Measurements from ENCODE around the gene KCNA5.

The KCNA5 gene

GRCh38 chr12:5043589-5044419 lies at the start of gene KCNA5:
KCNA5 (plus strand) TSS chr12:5043879; CDS start chr12:5044148, 269 bp downstream.
- no peak within 1 kb of the TSS for H3K4me3 ChIP-seq (ENCODE audit: low read depth, low read length)
- no peak for DNase-seq (ENCODE audit: low read depth)
- TF ChIP-seq CTCF (conservative IDR thresholded peaks at IDR 0.05; ENCODE audit: low read depth, low read length): no peak

DNA sequence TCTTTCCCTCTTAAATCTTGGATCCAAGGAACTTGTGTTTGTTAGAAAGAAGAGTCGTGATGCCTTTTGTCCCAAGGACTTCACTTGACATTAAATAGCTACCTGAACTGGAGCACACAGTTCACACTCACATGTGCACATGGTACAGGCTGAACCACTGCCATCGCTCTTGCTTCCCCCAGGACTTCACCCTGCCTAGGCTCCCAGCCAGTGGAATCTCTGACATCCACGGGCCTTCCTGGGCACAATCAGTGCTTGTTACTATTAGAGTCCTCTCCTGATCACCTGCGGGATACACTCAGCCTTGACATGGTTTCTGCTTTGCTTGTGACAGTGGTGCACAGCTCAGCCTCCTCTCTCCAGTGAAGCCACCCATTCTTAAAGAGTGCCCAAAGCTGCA lies 49.1 kb upstream of the KCNA5 start:
- DNase-seq (ENCODE audit: low read depth): no peak
- H3K4me3 ChIP-seq (ENCODE audit: low read depth, low read length): no peak overlapping the region
- no peak for TF ChIP-seq CTCF (conservative IDR thresholded peaks at IDR 0.05; ENCODE audit: low read depth, low read length)

GRCh38 chr12:4996714-4997113 lies 47.0 kb upstream of the KCNA5 start:
- no peak for DNase-seq (ENCODE audit: low read depth)
- TF ChIP-seq CTCF (conservative IDR thresholded peaks at IDR 0.05; ENCODE audit: low read depth, low read length): no peak
- H3K4me3 ChIP-seq (ENCODE audit: low read depth, low read length): no peak overlapping the region

- TF ChIP-seq CTCF (conservative IDR thresholded peaks at IDR 0.05; ENCODE audit: low read depth, low read length): no peak
- no peak overlapping the region for H3K4me3 ChIP-seq (ENCODE audit: low read depth, low read length)
- DNase-seq (ENCODE audit: low read depth): peak; percentile 61
Measured at GRCh38 chr12:4997939-4998338, 45.7 kb upstream of the KCNA5 start.

GRCh38 chr12:5000204-5000603 lies 43.5 kb upstream of the KCNA5 start:
- DNase-seq (ENCODE audit: low read depth): no peak
- TF ChIP-seq CTCF (conservative IDR thresholded peaks at IDR 0.05; ENCODE audit: low read depth, low read length): no peak
- no peak overlapping the region for H3K4me3 ChIP-seq (ENCODE audit: low read depth, low read length)

- TF ChIP-seq CTCF (conservative IDR thresholded peaks at IDR 0.05; ENCODE audit: low read depth, low read length): no peak
- DNase-seq (ENCODE audit: low read depth): no peak
- H3K4me3 ChIP-seq (ENCODE audit: low read depth, low read length): no peak overlapping the region
Measured at GRCh38 chr12:5000658-5001385, 42.9 kb upstream of the KCNA5 start.

Data from choroid plexus epithelial cell (primary cell).